OCI-M2 (cell line): ENCODE measurements around the gene TBL1X.
"Not testable (repeated sequence)": the region's sequence is repeated elsewhere in the genome, so short reads cannot be mapped to it uniquely, and the experiment has no call there.

ENCODE experiments used
- DNase-seq: peaks from one replicate; lab custom pipeline; 2025; ENCODE audit not compliant: unreplicated experiment; lab: John Stamatoyannopoulos, UW

TBL1X gene

GRCh38 chrX:9746148-9746888, 281.5 kb downstream of the TBL1X start:
- DNase-seq = no peak

- DNase-seq = no peak
These were observed 282.8 kb downstream of the TBL1X start for GRCh38 chrX:9747644-9748043.

- no peak for DNase-seq
These were observed 284.4 kb downstream of the TBL1X start for GRCh38 chrX:9749146-9749692.

GRCh38 chrX:9757366-9757765, 292.5 kb downstream of the TBL1X start:
- no peak for DNase-seq

- DNase-seq = no peak
These were observed 293.3 kb downstream of the TBL1X start for GRCh38 chrX:9758021-9758638.

- no peak for DNase-seq
These were observed 294.5 kb downstream of the TBL1X start for GRCh38 chrX:9759337-9759736.

- no peak for DNase-seq
These were observed 300.3 kb downstream of the TBL1X start for GRCh38 chrX:9765072-9765736.

- DNase-seq = no peak
These were observed 300.9 kb downstream of the TBL1X start, which contains the start of gene GPR143 for GRCh38 chrX:9765737-9766097. TSS of gene GPR143 (minus strand) at chrX:9765847. CDS start at chrX:9765817, 30 bp downstream.

GRCh38 chrX:9767375-9767774, 302.5 kb downstream of the TBL1X start:
- DNase-seq = no peak

GRCh38 chrX:9768321-9768839, 303.5 kb downstream of the TBL1X start:
- not testable (repeated sequence) for DNase-seq

GRCh38 chrX:9770319-9770718, 305.5 kb downstream of the TBL1X start:
- no peak for DNase-seq

GRCh38 chrX:9772943-9773342, 308.1 kb downstream of the TBL1X start:
- DNase-seq = no peak

- no peak for DNase-seq
These were observed 311.1 kb downstream of the TBL1X start for GRCh38 chrX:9775930-9776329.

- no peak for DNase-seq
These were observed 317.1 kb downstream of the TBL1X start for GRCh38 chrX:9781941-9782340.

- DNase-seq = no peak
These were observed 319.5 kb downstream of the TBL1X start for GRCh38 chrX:9784332-9784731.

GRCh38 chrX:9785254-9785943, 320.5 kb downstream of the TBL1X start:
- DNase-seq = no peak

- no peak for DNase-seq
These were observed 321.3 kb downstream of the TBL1X start, which contains the start of gene SHROOM2 for GRCh38 chrX:9785944-9786797. TSS of gene SHROOM2 (plus strand) at chrX:9786429. CDS start at chrX:9786546, 117 bp downstream.

- no peak for DNase-seq
These were observed 322.2 kb downstream of the TBL1X start for GRCh38 chrX:9786798-9787635.

GRCh38 chrX:9788911-9789310, 324.1 kb downstream of the TBL1X start:
- DNase-seq = no peak
